Measurements from ENCODE around the gene NFKBIA. TPM values are rescaled to one million over a fixed set of nuclear protein-coding genes. Genes with fewer than 3 reads are reported as not detected.

NFKBIA gene
- total and polyA plus RNA-seq, 2 donors (not counting 1 experiment from before 2014, with no cell fraction given) = 17.7 to 67.9 TPM

- H3K4me1 ChIP-seq (ENCODE audit: control insufficient read depth, extremely low read depth, insufficient read depth, low read length) = peaks cover 8% of the 10 kb centered on the region
- no peak overlapping the region for H3K27ac ChIP-seq (ENCODE audit: insufficient read depth, low read length)
- no peaks in the 10 kb centered on the region for H4K20me1 ChIP-seq (ENCODE audit: control insufficient read depth, extremely low read depth, insufficient read depth, low read length)
- peak in 1 of 2 donors; percentile 24 for DNase-seq (ENCODE audit: low read depth in 2 of 2)
- no peaks in the 10 kb centered on the region for H3K9me3 ChIP-seq (ENCODE audit: control insufficient read depth, insufficient read depth, low read depth, low read length)
- H3K4me3 ChIP-seq (replicated peaks in 1 of 4; ENCODE audit: control extremely low read depth in 1 of 4, insufficient read depth in 1 of 4, low read depth in 3 of 4, low read length in 4 of 4) = no peak overlapping the region
- TF ChIP-seq EZH2 (IDR thresholded peaks at IDR 0.05; ENCODE audit: low read length, missing control alignments) = no peak
- no peak for TF ChIP-seq CTCF (conservative IDR thresholded peaks at IDR 0.05 in 1 of 2, IDR thresholded peaks at IDR 0.05 in 1 of 2; ENCODE audit: low read depth in 1 of 2, low read length in 2 of 2)
- peak overlapping the region; percentile 14 for H2AFZ ChIP-seq (ENCODE audit: low read length)
- no peak overlapping the region for H3K4me2 ChIP-seq (ENCODE audit: extremely low read depth, insufficient read depth, low read length)
- no peaks in the 10 kb centered on the region for H3K36me3 ChIP-seq (ENCODE audit: control insufficient read depth, insufficient read depth, low read length)
- no peaks in the 10 kb centered on the region for H3K79me2 ChIP-seq (ENCODE audit: control insufficient read depth, insufficient read depth, low read length)
- no peaks in the 10 kb centered on the region for H3K27me3 ChIP-seq (ENCODE audit: control insufficient read depth, insufficient read depth, low read length)
- H3K9ac ChIP-seq (ENCODE audit: insufficient read depth, low read length) = no peak overlapping the region
Measured at GRCh38 chr14:35416108-35416750, 11.7 kb upstream of the NFKBIA start.

GRCh38 chr14:35414365-35414764 is 9.8 kb upstream of the NFKBIA start:
- no peak overlapping the region for H3K27ac ChIP-seq (ENCODE audit: insufficient read depth, low read length)

More at GRCh38 chr14:35414365-35414764, 9.8 kb upstream of the NFKBIA start:
- Histone ChIP-seq H3K9ac (ENCODE audit: insufficient read depth, low read length) (no peak overlapping the region), H3K36me3 (ENCODE audit: control insufficient read depth, insufficient read depth, low read length) (no peaks in the 10 kb centered on the region), H3K4me3 (replicated peaks in 1 of 4; ENCODE audit: control extremely low read depth in 1 of 4, insufficient read depth in 1 of 4, low read depth in 3 of 4, low read length in 4 of 4) (no peak overlapping the region), H3K4me1 (ENCODE audit: control insufficient read depth, extremely low read depth, insufficient read depth, low read length) (peaks cover 8% of the 10 kb centered on the region), H3K27me3 (ENCODE audit: control insufficient read depth, insufficient read depth, low read length) (no peaks in the 10 kb centered on the region), H3K4me2 (ENCODE audit: extremely low read depth, insufficient read depth, low read length) (peak overlapping the region; percentile 17), H4K20me1 (ENCODE audit: control insufficient read depth, extremely low read depth, insufficient read depth, low read length) (no peaks in the 10 kb centered on the region), H3K79me2 (ENCODE audit: control insufficient read depth, insufficient read depth, low read length) (no peaks in the 10 kb centered on the region), H2AFZ (ENCODE audit: low read length) (peak overlapping the region; percentile 80), H3K9me3 (ENCODE audit: control insufficient read depth, insufficient read depth, low read depth, low read length) (no peaks in the 10 kb centered on the region)
- peak in 1 of 2 donors; percentile 71 for DNase-seq (ENCODE audit: low read depth in 2 of 2)
- TF ChIP-seq CTCF (conservative IDR thresholded peaks at IDR 0.05 in 1 of 2, IDR thresholded peaks at IDR 0.05 in 1 of 2; ENCODE audit: low read depth in 1 of 2, low read length in 2 of 2) = no peak
- TF ChIP-seq EZH2 (IDR thresholded peaks at IDR 0.05; ENCODE audit: low read length, missing control alignments) = no peak

Data from fibroblast of lung (primary cell).